Type B pancreatic cell (in vitro differentiated cells): Measurements from ENCODE around the gene METTL24. TPM values are rescaled to one million over a fixed set of nuclear protein-coding genes. Genes with fewer than 3 reads are reported as not detected.

Source experiments
- DNase-seq: peaks from one replicate; pipeline ENCODE4 v3.0.0; 2021; ENCODE audit warnings: mixed read lengths; ENCODE audit not compliant: unreplicated experiment; ENCODE audit errors: extremely low spot score
- H3K27ac Mint-ChIP-seq: 2 replicates; pipeline ENCODE4 v1.8.0; 2021; ENCODE audit warnings: mild to moderate bottlenecking, mixed read lengths
- H3K27me3 Mint-ChIP-seq: 2 replicates; pipeline ENCODE4 v1.8.0; 2021; ENCODE audit warnings: mixed read lengths
- H3K36me3 Mint-ChIP-seq: 2 replicates; pipeline ENCODE4 v1.8.0; 2021; ENCODE audit warnings: mixed read lengths
- H3K4me1 Mint-ChIP-seq: one replicate; pipeline ENCODE4 v1.8.0; 2021; ENCODE audit warnings: mixed read lengths; ENCODE audit not compliant: unreplicated experiment
- H3K4me3 Mint-ChIP-seq: 2 replicates; pipeline ENCODE4 v1.8.0; 2021; ENCODE audit warnings: mild to moderate bottlenecking, mixed read lengths
- H3K9me3 Mint-ChIP-seq: 2 replicates; pipeline ENCODE4 v1.8.0; 2021; ENCODE audit warnings: mixed read lengths
- total RNA-seq: library from RNA; stranded (reverse); gene quantifications from 2 replicates; pipeline ENCODE4 v1.2.1, GENCODE V29; 2021; ENCODE audit warnings: low replicate concordance
- TF ChIP-seq, protein P1 (sequence below): fragments of 200-600 bp; sonication (generic); conservative IDR thresholded peaks from 2 replicates; pipeline ENCODE4 v1.5.0; 2021; ENCODE audit warnings: antibody characterized with exemption, mild to moderate bottlenecking

METTL24 gene
- total RNA-seq, 1 donor from 2014 or later, result 10.0 TPM

GRCh38 chr6:110389689-110390382, 31.7 kb upstream of the METTL24 start:
- DNase-seq, result no peak
- TF ChIP-seq, protein P1, sequence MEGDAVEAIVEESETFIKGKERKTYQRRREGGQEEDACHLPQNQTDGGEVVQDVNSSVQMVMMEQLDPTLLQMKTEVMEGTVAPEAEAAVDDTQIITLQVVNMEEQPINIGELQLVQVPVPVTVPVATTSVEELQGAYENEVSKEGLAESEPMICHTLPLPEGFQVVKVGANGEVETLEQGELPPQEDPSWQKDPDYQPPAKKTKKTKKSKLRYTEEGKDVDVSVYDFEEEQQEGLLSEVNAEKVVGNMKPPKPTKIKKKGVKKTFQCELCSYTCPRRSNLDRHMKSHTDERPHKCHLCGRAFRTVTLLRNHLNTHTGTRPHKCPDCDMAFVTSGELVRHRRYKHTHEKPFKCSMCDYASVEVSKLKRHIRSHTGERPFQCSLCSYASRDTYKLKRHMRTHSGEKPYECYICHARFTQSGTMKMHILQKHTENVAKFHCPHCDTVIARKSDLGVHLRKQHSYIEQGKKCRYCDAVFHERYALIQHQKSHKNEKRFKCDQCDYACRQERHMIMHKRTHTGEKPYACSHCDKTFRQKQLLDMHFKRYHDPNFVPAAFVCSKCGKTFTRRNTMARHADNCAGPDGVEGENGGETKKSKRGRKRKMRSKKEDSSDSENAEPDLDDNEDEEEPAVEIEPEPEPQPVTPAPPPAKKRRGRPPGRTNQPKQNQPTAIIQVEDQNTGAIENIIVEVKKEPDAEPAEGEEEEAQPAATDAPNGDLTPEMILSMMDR, result no peak
- Mint-ChIP-seq H3K9me3 (no peaks in the 10 kb centered on the region), H3K27me3 (no peaks in the 10 kb centered on the region), H3K4me1 (peaks cover 35% of the 10 kb centered on the region), H3K36me3 (no peaks in the 10 kb centered on the region), H3K27ac (peak overlapping the region; percentile 20), H3K4me3 (no peak overlapping the region)

- no peaks in the 10 kb centered on the region for H3K9me3 Mint-ChIP-seq
- no peaks in the 10 kb centered on the region for H3K27me3 Mint-ChIP-seq
- H3K36me3 Mint-ChIP-seq, result no peaks in the 10 kb centered on the region
- TF ChIP-seq, protein P1, result no peak
- H3K4me3 Mint-ChIP-seq, result no peak overlapping the region
- no peak for DNase-seq
- H3K4me1 Mint-ChIP-seq, result peaks cover 35% of the 10 kb centered on the region
- no peak overlapping the region for H3K27ac Mint-ChIP-seq
Observed at GRCh38 chr6:110387986-110388385, 29.8 kb upstream of the METTL24 start.

- H3K4me3 Mint-ChIP-seq, result no peak overlapping the region
- H3K9me3 Mint-ChIP-seq, result peaks cover 5% of the 10 kb centered on the region
- H3K36me3 Mint-ChIP-seq, result no peaks in the 10 kb centered on the region
- peaks cover 29% of the 10 kb centered on the region for H3K4me1 Mint-ChIP-seq
- no peaks in the 10 kb centered on the region for H3K27me3 Mint-ChIP-seq
- TF ChIP-seq, protein P1, result no peak
- no peak overlapping the region for H3K27ac Mint-ChIP-seq
- DNase-seq, result no peak
Observed at GRCh38 chr6:110385458-110385863, 27.3 kb upstream of the METTL24 start.

- TF ChIP-seq, protein P1, result no peak
- Mint-ChIP-seq H3K27me3 (no peaks in the 10 kb centered on the region), H3K4me3 (no peak overlapping the region), H3K36me3 (no peaks in the 10 kb centered on the region), H3K4me1 (no peaks in the 10 kb centered on the region), H3K27ac (no peak overlapping the region), H3K9me3 (peaks cover 5% of the 10 kb centered on the region)
- DNase-seq, result no peak
Observed at GRCh38 chr6:110378552-110378951, 20.4 kb upstream of the METTL24 start.

DNA sequence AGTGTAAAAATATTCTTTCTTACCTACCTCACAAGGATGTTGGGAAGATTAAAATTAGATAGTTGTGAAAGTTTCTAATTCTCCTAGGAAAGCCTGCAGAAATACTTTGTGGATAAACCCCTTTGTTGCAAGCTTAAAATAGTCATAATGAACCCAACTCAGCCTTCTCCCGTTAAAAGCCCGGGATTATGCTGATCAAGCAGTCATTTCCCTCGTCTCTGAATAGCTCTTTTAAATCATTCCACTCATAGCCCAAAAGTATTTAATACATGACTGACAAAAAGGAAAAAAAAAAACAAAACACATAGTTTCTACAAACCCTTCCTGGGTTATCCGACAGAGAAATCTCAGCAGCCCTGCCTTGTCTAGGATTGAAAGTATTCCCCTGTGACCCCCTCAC, 10.9 kb upstream of the METTL24 start:
- peaks cover 41% of the 10 kb centered on the region for H3K4me1 Mint-ChIP-seq

More for the DNA sequence above, 10.9 kb upstream of the METTL24 start:
- TF ChIP-seq, protein P1, result no peak
- H3K9me3 Mint-ChIP-seq, result peaks cover 5% of the 10 kb centered on the region
- no peak for DNase-seq
- H3K36me3 Mint-ChIP-seq, result no peaks in the 10 kb centered on the region
- peaks cover 5% of the 10 kb centered on the region for H3K27me3 Mint-ChIP-seq
- H3K4me3 Mint-ChIP-seq, result no peak overlapping the region
- H3K27ac Mint-ChIP-seq, result no peak overlapping the region
